Occipital lobe (tissue), 2 donors: ENCODE measurements around the gene RCE1. TPM values are rescaled to one million over a fixed set of nuclear protein-coding genes. Genes with fewer than 3 reads are reported as not detected.

Experiments used
- DNase-seq: peaks from one replicate; lab custom pipeline; 2025; lab: John Stamatoyannopoulos, UW
- total RNA-seq: library from RNA; depleted of rRNA; stranded (reverse); fragments of >200 nt; gene quantifications from one replicate; pipeline ENCODE4 v1.2.3, GENCODE V29; 2014

Gene RCE1
- total RNA-seq, 1 donor from 2014 or later, result 12.2 TPM

DNA sequence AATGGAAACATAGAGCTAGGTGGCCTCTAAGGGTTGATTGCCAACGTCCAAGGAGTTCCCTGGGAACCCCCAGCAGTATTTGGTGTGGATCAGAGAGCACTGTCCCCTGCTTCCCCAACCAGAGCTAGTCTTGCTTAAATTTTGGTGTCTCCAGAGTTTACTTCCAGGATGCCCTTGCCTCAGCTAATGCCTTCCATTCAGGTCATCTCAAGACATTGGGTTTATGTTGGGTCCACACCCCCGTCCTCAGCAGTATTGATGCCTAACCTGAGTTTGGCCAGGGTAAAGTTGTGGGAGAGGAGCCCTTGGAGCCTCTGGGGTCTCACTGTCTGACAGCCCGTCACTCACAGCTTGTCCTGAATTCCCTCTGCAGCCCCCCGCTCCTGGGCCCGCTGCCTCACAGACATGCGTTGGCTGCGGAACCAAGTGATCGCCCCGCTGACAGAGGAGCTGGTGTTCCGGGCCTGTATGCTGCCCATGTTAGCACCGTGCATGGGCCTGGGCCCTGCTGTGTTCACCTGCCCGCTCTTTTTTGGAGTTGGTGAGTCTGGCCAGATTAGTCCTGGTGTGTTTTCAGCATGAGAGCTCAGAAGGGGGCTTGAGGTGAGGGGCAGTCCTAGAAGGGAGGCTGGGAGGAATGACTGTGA lies 1.4 kb downstream of the RCE1 start:
- DNase-seq, result no peak

DNA sequence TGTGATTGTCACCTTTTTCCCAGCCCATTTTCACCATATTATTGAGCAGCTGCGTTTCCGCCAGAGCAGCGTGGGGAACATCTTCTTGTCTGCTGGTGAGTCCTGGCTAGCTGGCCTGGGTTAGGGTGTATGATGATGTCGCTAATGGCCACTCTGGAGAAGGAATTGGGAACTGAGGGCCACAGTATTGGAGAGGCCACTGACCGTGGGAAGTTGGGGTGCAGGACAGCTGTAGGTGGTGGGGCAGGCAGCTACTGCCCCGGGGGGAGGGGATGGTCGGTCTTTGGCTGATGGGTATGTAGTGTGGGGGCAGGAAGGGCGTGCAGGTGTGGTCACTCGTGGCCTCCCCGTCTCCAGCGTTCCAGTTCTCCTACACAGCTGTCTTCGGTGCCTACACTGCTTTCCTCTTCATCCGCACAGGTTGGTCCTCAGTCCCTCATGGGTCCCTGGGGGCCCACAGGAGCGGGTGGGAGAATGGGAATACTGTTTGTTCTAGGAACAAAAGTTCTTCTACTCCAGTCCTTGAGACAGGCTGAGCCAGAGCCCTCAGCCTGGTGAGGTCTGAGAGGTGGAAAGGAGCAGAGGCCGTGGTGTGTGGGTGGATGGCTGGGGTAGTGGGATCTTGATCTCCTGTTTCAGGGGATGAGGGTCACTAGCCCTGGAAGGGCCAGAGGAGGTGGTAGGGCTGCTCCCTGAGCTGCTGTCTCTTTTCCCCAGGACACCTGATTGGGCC lies 2.1 kb downstream of the RCE1 start:
- DNase-seq, result no peak

DNA sequence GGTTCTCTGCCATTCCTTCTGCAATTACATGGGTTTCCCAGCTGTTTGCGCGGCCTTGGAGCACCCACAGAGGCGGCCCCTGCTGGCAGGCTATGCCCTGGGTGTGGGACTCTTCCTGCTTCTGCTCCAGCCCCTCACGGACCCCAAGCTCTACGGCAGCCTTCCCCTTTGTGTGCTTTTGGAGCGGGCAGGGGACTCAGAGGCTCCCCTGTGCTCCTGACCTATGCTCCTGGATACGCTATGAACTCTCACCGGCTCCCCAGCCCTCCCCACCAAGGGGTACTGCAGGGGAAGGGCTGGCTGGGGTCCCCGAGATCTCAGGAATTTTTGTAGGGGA lies 2.6 kb downstream of the RCE1 start:
- no peak for DNase-seq

DNA sequence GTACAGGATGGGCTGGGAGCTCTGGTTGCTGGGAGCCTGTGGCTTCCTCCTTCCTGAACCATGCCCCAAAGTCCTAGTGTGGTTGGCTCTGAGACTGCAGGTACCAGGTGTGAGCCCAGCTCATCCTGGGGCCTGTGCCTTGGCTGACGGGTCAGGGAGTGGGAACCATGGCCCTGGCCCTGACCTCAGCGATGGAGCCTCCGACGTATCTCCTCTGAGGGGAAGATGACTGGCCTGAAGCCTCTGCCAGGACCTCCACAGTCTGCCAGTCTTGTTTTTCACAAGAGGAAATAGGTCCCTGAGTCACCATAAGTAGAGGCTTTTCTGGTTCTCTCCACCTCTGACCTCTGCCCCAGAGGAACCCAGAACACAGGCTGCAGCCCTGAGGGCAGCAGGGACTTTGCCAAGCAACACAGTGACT lies 3.4 kb downstream of the RCE1 start:
- DNase-seq, result no peak

DNA sequence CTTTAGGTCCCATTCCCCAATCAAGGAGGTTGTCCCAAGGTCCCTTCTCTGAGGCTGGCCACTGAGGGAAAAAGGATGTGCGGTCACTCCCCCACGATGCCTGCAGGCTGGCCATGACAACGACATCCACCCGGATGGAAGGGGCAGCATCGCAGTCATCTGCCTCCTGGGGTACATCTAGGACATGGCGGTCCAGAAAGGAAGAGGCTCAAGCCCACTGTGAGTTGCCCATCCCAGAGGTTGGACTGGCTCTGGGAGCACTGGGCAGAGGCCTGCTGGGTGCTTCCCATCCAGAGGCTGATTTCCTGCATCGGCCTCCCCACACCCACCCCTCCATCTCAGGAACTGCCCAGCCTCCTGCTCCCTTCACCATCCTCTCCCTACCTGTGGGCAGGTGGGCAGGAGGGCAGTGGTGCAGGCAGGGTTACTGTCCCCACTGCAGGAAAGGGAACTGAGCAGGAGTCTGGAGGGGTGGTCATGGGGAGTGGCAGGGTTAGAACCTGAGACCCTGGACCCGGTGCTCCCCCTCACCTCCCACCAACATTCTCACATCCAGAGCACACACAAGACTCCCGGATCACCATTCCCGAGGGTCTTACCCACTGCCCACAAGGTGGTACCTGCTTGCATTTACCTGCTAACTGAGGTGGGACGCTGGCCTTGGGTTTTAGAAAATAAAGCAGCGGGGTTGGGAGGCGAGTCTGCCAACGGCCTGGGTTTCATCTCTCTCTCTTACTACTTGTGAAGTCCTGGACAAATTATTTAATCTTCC lies 4.4 kb downstream of the RCE1 start:
- no peak for DNase-seq

DNA sequence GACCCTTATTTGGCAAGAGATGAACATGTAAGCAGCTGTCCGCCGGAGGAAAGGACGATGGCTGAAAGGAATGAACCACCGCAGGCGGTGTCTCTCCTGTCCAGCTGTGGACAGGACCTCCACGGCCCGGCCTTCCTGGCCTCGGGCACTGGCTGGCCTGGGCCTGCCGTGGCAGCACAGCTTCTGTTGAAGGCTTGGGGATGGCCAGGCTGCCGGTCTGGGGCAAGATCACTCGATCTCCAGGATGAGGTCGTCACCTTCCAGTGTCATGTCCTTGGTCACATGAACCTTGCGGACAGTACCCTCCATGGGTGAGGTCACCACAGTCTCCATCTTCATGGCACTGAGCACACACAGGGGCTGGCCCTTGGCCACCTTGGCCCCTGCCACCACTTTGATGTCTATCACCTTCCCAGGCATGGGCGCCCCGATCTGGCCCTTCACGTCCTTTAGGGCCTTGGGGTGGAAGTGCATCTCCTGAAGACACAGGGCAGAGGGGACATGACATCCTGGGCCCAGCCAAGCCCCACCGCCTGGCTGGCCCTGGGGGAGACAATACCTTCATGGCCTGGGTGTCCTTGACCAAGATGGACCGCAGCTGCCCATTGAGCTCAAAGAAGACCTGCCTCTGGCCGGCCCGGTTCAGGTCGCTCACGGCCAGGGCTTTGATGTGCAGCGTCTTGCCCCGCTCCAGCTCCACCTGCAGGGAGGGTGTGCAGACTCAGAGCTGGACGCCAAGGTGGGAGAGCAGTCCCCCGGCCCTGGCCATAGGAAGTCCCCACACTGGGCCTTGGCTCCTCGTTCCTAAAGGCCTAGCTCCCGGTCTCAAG lies 5.6 kb downstream of the RCE1 start:
- no peak for DNase-seq

DNA sequence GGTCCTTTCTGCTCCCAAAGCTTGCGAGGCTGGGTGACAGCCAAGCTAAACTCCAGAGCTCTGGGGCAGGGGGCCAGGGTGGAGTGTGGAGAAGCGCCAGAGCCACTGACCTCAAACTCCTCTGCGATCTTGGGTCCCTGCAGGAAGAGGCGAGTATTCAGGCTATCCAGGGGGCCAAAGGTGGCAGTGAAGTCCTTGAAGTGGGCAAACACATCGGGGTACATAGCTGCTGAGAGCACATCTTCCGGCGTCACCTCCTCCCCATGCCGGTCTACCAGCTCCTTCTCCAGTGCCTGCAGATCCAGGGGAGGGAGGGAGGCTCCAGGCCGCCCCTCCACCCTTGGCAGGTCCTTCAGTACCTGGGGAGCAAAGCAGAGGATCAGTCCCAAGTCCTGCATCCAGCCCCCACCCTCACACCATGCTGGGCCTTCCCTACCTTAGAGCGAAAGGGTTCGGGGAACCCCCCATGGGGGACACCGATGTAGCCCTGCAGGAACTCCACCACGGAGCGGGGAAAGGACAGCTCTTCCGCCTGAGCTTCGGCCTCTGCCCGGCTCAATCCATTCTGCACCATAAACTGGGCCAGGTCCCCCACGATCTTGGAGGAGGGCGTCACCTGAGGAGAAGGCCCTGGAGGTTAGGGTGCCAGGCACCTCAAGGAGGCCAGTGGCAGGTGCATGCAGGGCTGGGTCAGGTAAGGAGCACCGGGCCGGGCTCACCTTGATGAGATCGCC lies 6.4 kb downstream of the RCE1 start:
- DNase-seq, result no peak

DNA sequence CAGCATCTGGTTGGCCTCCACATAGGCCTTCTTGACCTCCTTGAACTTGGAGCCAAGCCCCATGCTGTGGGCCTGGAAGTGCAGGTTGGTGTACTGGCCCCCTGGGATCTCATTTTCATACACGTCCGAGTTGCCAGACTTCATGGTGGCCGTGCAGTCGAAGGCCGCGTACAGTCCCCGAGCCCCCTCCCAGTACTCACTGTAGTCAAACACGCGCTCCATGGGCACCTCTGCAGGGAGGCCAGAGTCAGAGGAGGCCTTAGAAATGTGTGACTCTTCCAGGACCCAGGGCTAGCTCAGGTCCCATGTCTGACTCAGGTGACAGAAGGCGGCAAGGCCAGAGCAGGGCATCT lies 7.0 kb downstream of the RCE1 start:
- DNase-seq, result no peak

DNA sequence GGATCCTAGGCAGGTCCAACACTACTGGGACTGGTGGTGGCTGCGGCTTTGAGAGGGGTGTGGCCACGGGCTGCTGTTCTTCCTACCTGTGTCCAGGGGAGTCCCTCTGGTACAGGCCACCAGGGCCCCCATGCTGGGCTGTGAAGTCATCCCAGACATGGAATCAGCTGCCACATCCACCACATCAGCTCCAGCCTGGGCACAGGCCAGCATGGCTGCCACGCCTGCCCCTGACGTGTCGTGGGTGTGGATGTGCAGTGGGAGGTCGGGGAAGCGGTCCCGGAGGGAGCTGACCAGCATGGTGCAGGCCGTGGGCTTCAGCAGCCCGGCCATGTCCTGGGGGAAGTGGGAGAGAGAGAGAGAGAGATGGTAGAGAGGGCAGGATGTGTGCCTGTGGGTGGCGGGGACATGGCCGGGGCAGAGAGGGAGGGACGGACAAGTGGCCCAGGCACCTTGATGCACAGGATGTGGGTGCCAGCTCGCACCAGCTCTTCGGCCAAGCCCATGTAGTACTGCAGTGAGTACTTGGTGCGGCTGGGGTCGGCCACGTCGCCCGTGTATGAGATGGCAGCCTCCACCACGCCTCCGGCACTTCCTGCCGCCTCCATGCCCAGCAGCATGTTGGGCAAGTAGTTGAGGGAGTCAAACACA lies 7.5 kb downstream of the RCE1 start:
- no peak for DNase-seq

DNA sequence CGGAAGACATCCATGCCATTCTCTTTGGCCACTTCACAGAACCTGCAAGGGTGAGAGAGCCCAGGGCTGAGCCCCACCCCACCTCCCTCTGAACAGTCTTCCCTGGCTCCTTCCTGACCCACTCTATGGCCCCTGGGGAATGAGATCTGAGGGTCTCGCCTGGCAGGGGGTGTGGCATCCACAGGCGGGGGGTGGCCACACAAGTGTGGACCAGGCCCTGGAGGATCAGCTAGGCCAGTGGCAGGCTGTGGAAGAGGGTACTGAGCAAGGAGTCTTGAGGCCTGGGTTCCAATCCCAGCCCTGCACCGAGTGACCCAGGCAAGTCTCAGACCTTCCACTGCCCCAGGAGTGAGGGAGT lies 8.0 kb downstream of the RCE1 start:
- DNase-seq, result no peak

DNA sequence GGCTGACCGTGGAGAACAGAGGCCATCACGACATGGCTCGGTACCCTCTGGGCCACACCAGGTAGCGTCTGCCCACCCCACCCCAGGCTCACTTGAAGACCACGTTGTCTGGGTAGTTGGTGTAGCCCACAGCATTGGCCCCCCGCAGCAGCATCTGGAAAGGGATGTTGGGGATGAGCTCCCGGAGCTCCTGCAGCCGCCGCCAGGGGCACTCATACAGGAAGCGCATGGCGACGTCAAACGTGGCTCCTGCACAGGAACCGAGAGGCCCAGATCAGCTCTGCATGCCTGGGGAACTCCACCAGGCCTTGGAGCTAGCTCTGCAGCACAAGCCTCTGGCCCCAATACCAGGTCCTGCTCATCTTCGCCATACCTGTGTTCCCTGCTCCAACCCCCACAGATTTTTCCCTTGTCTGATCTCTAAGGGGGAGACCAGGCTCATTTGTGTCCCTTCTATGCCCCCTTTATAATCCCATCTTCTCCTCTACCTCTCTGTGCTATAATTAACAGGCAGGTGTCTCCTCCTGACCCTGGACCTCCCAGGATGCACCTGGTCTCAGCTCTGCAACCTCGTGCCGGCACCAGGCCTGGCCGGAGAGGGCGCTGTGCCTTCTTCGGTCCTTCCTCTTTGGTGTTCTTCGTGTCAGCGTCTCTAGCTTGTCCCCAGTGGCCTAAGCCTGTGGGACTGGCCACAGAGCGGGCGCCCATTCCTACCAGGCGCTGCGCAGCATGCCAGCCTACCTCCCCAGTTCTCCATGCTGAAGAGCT lies 8.6 kb downstream of the RCE1 start:
- DNase-seq, result no peak

DNA sequence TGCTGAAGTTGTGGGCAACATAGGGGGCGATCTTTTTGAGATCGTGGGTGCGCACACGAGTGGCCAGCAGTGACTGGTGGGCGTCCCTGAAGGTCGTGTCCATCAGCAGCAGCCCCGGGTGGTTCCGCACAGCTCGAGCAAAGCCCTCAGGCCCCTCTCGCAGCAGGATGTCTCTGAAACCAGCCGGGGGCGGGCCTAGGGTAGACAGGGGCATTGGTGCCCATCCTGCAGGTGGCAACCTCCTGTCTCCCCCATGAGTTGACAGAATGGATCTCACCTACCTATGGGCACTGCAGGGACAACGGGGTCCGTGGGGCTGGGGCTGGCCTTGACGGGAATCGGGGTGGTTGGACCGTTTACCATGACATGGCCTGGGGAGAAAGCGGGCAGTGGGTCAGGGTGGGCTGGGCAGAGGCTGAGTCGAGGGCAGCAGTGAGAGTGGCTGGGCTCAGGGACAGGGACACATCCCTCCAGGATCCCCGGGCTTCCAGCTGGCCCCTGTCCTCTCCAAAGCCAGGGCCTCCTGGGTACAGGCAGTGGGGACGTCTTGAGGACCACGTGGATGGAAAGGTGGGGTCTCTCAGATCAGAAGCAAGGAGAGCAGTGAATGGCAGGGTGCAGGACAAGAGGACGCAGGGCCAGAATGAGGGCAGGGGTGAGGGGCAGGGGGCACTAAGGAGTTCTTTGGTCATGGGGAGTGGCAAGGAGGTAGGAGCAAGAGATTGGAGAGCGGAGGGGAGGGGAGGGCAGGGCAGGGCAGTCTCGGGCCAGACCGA lies 9.4 kb downstream of the RCE1 start:
- DNase-seq, result no peak

DNA sequence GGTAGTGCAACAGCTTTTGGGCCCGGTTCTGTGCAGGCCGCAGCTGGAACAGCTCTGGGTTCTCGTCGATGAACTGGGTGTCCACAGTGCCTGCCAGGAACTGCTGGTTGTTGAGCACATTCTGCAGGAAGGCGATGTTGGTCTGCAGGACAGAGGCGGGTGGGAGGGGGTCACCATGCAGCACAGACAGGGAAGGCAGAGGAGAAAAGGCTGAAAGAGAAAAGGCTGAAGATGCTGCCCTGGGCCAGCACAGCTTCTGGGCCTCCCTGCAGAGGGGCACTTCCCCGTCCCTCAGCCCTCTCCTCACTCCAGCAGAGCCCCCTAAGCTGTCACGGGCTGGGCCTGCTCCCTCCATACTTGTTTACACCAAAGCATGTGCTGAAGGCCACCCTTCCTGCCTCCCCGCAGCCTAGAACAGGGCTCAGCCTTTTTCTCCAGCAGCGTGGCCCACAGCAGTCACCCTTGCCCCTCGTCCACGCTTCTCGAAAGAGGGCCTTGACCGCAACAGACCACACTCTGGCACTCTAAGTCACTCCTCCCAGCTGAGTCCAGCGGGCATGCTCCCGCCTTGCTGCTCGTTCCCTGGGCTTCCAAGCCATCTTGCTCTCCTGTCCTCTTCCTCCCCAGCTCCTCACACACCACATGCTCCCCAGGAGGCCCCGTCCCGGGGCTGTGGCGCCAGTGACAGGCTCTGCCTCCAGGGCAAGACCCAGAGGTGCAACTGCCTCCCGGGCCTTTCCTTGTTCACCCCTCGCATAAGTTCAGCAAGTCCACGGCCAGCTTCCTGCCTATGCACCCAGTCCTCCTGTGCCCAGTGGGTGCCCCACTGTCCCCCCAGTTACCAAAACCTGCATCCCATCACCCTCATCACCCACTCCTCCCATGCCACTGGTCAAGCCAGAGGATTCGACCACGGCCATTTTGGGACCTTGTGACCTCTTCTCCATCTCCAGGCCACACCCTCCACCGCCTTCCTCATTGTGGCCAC lies 10.3 kb downstream of the RCE1 start:
- no peak for DNase-seq

DNA sequence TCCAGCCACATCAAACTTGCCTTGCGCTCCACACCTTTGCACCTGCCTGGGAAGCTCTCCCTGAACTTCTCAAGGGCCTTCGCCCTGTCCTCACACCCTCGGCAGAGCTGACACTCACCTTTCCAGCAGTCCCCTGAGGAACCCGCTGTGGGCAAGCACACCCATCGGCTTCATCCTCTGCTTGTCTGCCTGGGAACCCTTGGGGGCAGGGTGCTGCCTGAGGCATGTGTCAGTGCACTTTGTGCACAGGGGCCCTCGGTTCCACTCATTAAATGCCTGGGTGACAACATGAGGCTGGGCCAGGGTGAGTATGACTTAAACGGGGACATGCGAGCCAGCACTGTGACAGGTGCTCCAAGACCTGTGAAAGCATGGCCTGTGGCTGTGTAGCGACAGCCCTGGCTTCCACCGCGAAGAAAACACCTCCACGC lies 11.0 kb downstream of the RCE1 start:
- DNase-seq, result no peak

DNA sequence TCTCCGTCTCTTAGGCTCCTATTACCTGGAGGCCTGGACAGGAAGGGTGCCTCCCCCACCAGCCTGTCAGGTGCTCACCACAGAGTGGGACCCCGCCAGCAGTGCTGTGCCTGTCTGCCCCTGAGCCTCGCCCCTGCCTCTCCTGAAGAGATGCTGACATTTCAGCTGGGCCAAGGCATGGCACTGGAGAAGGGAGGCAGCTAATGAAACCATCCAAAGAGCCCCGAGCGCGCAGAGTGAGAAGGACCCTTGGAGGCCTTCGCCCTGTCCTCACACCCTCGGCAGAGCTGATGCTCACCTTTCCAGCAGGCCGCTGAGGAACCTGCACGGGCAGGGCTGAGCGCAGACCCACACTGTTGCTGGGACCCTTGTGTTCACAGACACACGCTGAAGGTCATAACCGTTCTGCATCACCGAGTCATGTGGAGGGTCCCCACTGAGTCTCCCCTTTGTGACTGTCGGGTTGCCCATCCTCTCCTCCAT lies 11.5 kb downstream of the RCE1 start:
- no peak for DNase-seq

DNA sequence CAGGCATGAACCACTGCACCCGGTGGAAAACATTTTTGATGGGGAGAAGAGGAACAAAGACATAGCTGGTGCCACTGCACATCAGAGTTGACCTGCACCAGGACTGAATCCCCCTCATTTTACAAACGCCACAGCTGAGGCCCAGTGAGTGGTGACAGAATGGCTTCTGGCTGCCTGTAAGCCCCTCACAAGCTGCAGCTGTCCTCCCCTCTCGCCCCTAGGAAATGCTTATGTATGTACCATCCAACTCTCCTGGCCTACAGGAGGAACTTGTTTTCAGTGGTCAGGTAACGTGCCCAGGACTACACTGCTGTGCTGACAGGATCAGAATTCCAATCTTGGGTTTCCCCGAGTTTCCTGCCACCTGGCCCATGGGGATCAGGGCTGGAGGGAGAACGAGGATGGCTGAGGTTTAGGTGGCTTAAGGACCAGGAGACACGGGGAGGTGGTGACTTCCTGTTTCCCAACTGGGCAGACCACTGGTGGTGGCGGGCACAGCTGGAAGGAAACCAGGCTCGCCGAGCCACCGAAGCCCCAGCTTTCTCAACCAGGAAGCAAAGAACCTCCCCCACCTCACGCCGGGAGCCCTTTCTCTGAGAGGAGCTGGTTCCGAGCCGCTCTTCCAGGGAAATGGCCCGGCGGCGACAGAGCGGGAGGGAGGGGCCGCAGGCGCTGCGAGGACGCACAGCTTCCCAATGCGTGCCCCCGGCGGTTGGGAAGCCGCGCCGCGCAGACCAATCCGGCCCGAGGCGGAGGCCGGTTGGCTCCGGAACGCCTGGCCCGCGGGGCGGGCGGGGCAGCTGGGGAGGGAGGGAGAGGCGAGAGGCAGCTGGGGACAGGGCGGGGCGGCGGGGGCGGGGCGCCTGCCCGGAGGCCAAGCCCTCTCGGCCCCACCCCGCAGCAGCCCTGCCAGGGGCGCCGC lies 12.6 kb downstream of the RCE1 start:
- DNase-seq, result peak; percentile 95
